GM06990 (cell line): Measurements from ENCODE around the gene HSPA4.
"Not testable (repeated sequence)": the region's sequence is repeated elsewhere in the genome, so short reads cannot be mapped to it uniquely, and the experiment has no call there.

Experiments used
- DNase-seq: peaks from one replicate; pipeline ENCODE4 v3.0.0-alpha.2; 2011; ENCODE audit not compliant: insufficient read length; ENCODE audit errors: extremely low read depth
- H3K27me3 ChIP-seq: replicated peaks from 2 replicates; pipeline ENCODE4 v1.6.0; 2011; ENCODE audit warnings: low read length; ENCODE audit not compliant: control insufficient read depth, insufficient read depth
- H3K36me3 ChIP-seq: 2 replicates; pipeline ENCODE4 v1.5.1; 2011; ENCODE audit warnings: low read length; ENCODE audit not compliant: control insufficient read depth, insufficient read depth
- H3K4me3 ChIP-seq: replicated peaks from 2 replicates; pipeline ENCODE4 v1.5.1; 2011; ENCODE audit warnings: low read depth, mild to moderate bottlenecking, control low read depth, low read length
- TF ChIP-seq, protein P1 (sequence below): IDR thresholded peaks from 2 replicates; pipeline ENCODE4 v1.5.1; 2011; ENCODE audit warnings: low read length, control low read depth, mild to moderate bottlenecking, inconsistent platforms; ENCODE audit not compliant: insufficient read depth, poor library complexity, severe bottlenecking

Gene HSPA4

DNA sequence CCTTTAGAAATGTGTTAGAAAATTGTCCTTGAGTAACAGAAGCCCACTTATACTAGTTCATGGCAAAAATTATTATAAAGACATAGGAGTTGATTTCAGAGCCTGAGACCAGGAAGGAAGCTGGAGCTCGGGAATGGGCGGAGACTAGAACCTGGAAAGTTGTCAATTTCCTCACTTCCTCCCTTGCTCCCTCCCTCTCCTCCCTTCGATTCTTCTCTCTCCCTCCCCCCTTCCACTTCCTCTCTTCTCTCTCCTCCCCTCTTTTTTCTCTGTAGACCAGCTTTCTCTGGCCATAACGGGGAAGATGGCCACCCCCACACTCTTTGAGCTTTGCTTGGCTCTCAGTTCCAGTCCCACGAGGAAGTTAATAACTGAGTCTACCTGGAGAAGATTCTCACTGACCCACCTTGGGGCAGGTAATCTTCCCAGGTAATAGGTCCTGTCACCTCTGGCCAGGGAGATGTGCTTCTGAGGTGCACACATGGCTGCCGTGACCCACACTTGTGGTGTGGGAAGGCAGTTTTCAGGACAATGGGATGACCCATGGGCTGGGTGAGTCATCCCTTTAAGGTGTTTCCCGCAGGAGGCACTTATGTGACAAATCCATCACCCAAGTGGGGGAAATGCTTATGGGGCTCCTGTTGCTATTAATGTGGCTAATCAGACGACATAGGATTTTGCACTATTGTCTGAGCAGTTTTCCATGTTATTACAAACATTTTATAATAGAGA lies 78.7 kb downstream of the HSPA4 start:
- no peak for DNase-seq
- Histone ChIP-seq H3K27me3 (no peaks in the 10 kb centered on the region; the same call in 1 of the 2 replicates), H3K36me3 (no peaks in the 10 kb centered on the region), H3K4me3 (no peak overlapping the region)
- TF ChIP-seq, protein P1, sequence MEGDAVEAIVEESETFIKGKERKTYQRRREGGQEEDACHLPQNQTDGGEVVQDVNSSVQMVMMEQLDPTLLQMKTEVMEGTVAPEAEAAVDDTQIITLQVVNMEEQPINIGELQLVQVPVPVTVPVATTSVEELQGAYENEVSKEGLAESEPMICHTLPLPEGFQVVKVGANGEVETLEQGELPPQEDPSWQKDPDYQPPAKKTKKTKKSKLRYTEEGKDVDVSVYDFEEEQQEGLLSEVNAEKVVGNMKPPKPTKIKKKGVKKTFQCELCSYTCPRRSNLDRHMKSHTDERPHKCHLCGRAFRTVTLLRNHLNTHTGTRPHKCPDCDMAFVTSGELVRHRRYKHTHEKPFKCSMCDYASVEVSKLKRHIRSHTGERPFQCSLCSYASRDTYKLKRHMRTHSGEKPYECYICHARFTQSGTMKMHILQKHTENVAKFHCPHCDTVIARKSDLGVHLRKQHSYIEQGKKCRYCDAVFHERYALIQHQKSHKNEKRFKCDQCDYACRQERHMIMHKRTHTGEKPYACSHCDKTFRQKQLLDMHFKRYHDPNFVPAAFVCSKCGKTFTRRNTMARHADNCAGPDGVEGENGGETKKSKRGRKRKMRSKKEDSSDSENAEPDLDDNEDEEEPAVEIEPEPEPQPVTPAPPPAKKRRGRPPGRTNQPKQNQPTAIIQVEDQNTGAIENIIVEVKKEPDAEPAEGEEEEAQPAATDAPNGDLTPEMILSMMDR: no peak

DNA sequence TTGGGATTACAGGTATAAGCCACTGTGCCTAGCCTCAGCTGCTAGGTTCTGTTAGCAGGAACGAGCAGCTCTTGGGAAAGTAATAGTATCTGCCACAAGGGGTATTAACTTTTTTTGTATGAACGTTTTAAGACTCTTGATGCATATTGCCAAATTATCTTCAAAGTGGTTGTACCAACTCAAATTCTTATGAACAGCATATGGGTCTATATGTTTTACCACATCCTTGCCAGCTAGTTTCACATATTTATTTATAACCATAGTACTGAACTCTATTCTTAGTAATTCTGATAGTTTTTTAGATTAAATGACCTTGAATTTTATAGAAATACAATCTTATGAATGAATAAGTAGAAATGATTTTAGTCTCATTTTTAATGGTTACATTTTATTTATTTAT lies 80.9 kb downstream of the HSPA4 start:
- Histone ChIP-seq H3K36me3 (no peaks in the 10 kb centered on the region), H3K27me3 (no peaks in the 10 kb centered on the region; the same call in 1 of the 2 replicates), H3K4me3 (no peak overlapping the region)
- TF ChIP-seq, protein P1: no peak
- DNase-seq: no peak

DNA sequence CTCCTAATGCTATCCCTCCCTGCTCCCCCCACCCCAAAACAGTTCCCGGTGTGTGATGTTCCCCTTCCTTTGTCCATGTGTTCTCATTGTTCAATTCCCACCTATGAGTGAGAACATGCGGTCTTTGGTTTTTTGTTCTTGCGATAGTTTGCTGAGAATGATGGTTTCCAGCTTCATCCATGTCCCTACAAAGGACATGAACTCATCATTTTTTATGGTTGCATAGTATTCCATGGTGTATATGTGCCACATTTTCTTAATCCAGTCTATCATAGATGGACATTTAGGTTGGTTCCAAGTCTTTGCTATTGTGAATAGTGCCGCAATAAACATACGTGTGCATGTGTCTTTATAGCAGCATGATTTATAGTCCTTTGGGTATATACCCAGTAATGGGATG lies 81.4 kb downstream of the HSPA4 start:
- H3K27me3 ChIP-seq, H3K4me3 ChIP-seq, H3K36me3 ChIP-seq, DNase-seq: not testable (repeated sequence)

DNA sequence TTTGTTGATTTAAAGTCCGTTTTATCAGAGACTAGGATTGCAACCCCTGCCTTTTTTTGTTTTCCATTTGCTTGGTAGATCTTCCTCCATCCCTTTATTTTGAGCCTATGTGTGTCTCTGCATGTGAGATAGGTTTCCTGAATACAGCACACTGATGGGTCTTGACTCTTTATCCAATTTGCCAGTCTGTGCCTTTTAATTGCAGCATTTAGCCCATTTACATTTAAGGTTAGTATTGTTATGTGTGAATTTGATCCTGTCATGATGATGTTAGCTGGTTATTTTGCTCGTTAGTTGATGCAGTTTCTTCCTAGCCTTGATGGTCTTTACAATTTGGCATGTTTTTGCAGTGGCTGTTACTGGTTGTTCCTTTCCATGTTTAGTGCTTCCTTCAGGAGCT lies 85.1 kb downstream of the HSPA4 start:
- H3K4me3 ChIP-seq, H3K27me3 ChIP-seq, DNase-seq, H3K36me3 ChIP-seq: not testable (repeated sequence)

DNA sequence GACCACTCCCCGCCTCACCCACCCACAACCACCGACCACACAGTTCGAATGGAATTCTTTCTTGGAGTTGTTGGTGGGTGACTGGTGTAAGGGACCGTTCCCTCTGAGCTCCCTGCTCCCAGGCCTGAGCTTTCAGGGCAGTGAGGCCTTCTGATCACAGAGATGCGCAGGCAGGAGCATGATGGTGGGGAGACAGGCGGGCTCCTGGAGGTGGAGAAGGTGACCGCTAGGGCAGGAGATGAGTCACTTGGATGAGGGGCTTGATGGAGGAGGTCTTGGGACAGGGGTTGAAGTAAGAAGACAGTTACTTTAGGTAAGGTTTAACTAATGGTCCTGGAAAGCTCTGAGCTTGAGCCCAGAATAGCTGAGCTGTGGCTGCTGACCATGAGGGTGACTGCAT lies 88.5 kb downstream of the HSPA4 start:
- no peak overlapping the region for H3K4me3 ChIP-seq

DNA sequence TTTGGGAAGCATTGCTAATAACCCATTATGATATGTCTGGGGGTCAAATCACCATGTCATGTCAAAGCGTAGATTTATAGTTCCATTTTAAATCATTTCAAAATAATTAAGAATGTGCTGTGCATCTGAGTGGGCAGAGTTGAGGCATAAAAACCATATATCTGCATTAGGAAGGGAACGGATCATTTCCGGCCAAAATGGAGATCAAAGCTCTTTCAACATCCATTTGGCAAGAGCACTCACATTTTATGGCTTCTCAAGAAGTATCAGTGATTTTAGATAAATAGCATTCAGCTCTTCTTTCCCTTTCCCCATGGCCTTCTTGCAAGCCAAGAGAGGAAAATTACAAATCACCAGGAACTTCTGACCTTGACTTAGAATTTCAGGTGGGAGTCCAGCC lies 89.9 kb downstream of the HSPA4 start:
- TF ChIP-seq, protein P1: no peak
- Histone ChIP-seq H3K27me3 (no peaks in the 10 kb centered on the region; the same call in 1 of the 2 replicates), H3K36me3 (no peaks in the 10 kb centered on the region), H3K4me3 (no peak overlapping the region)
- DNase-seq: no peak

More for the DNA sequence above, 88.5 kb downstream of the HSPA4 start:
- Histone ChIP-seq H3K36me3 (no peaks in the 10 kb centered on the region), H3K27me3 (no peaks in the 10 kb centered on the region; the same call in 1 of the 2 replicates)
- DNase-seq: no peak
- TF ChIP-seq, protein P1: no peak

DNA sequence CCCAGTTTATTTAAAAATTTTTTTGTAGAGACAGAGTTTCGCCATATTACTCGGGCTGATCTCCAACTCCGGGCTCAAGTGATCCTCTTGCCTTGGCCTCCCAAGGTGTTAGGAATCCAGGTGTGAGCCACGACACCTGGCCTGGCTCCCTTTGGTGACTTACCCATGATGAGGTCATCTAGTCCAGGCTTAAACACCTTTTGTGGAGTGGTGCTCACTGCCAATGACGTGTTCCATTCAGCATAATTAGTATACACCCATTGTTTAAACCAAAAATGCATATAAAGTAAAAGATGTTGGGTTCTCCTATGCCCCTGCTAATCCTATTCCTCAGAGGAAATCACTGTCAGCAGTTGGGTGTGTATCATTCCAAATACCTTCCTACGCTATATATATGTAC lies 91.0 kb downstream of the HSPA4 start:
- H3K4me3 ChIP-seq: no peak overlapping the region
- DNase-seq: no peak
- H3K36me3 ChIP-seq: no peaks in the 10 kb centered on the region
- no peaks in the 10 kb centered on the region; the same call in 1 of the 2 replicates for H3K27me3 ChIP-seq
- TF ChIP-seq, protein P1: no peak
